Right cardiac atrium (tissue), 5 donors: ENCODE data around the gene TMEM208. TPM values are rescaled to one million over a fixed set of nuclear protein-coding genes. Genes with fewer than 3 reads are reported as not detected.

Experiments
- ATAC-seq, 2 donors: fragments of 200-7000 bp; cut with Tn5 transposase; one replicate each; pipeline versions ENCODE4 v1.8.0 to v1.9.1; 2020; ENCODE audit warnings: moderate library complexity in 2 of 2, mild to moderate bottlenecking in 1 of 2
- DNase-seq, 3 donors: peaks; one replicate each; pipeline ENCODE4 v3.0.0-alpha.2; 2020
- H3K27ac ChIP-seq: one replicate; pipeline ENCODE4 v1.5.1; 2013; ENCODE audit warnings: mild to moderate bottlenecking, low read length, control low read depth, moderate library complexity
- H3K27me3 ChIP-seq: one replicate; pipeline ENCODE4 v1.6.1; 2013; ENCODE audit not compliant: control insufficient read depth, insufficient read depth
- H3K4me1 ChIP-seq: one replicate; pipeline ENCODE4 v1.6.1; 2013; ENCODE audit warnings: low read length; ENCODE audit not compliant: control insufficient read depth, insufficient read depth
- H3K4me3 ChIP-seq: one replicate; pipeline ENCODE4 v1.5.1; 2013; ENCODE audit warnings: low read length, control low read depth
- H3K9me3 ChIP-seq: one replicate; pipeline ENCODE4 v1.6.1; 2013; ENCODE audit warnings: low read length; ENCODE audit not compliant: control insufficient read depth
- WGBS: extraction: QIAGEN DNeasy Blood & Tissue Kit; methylation state at CpG from one replicate; pipeline ENCODE4 v1.1.7; 2013; 5-methylcytosine and 5-hydroxymethylcytosine counted together
- intact Hi-C, 4 donors: fragments of 100-400 bp; cut with DNase I; formaldehyde crosslinking; loops; one replicate each; pipeline versions ENCODE4 v1.11.0 to v1.14.0; 2022 to 2023
- polyA plus RNA-seq: library from polyadenylated mRNA; stranded (reverse); fragments of 200-250 nt; gene quantifications from one replicate; pipeline ENCODE4 v1.2.3, GENCODE V29; 2013
- total RNA-seq, 4 donors: library from RNA; stranded (reverse); fragmentation: NEBNext Ultra II Directional; extraction: Animal tissue kit (Norgen Biotek cat#: 25700); gene quantifications; one replicate each; pipeline ENCODE4 v1.2.1, GENCODE V29; 2021
- donor health status: healthy with polysubstance abuse.
- donor health status: DM: no; HTN: yes; CAD: no.
- donor health status: DM: no; HTN: no; CAD: no.
- donor health status: DM: no; HTN: yes; CAD: no; lungs with severe emphysema.
- donor health status: DM: yes; HTN: yes; CAD: no.

The TMEM208 gene
- total and polyA plus RNA-seq, 5 donors = 15.4 to 43.5 (median 17.2) TPM

DNA sequence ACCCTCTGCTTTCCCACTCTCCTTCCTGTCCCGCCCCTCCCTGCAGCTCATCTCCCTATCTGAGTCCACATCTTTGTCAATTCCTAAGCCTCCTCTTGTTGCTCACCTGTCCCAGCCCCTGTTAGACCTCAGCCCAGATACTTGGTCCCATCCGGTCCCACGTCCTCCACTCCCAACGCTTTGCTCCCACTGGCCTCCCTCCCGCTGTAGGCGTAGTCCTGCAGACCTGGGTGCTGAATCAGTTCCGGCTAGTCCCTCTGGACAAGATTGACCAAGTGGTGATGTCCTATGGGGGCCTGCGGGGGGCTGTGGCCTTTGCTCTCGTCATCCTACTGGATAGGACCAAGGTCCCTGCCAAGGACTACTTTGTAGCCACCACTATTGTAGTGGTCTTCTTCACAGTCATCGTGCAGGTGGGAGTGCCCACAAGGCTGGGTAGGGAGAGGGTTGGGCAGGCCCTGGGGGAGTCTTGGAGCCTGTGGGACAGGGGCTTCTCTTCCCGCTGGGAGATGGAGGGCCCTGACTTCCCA is 29.8 kb downstream of the TMEM208 start:
- intact Hi-C loops = loop anchor here in 1 of 4 donors (10.0 kb wide), 1 partner anchor 138 kb away; the partner anchor contains the start of gene TPPP3
- no peaks in the 10 kb centered on the region for H3K4me1 ChIP-seq
- no peak for ATAC-seq
- WGBS = 96% methylated on average over 11 of the region's 11 CpGs
- H3K4me3 ChIP-seq = no peak overlapping the region
- no peaks in the 10 kb centered on the region for H3K27me3 ChIP-seq
- no peak overlapping the region for H3K27ac ChIP-seq
- DNase-seq = peak in 1 of 3 donors; percentile 4
- H3K9me3 ChIP-seq = no peaks in the 10 kb centered on the region

DNA sequence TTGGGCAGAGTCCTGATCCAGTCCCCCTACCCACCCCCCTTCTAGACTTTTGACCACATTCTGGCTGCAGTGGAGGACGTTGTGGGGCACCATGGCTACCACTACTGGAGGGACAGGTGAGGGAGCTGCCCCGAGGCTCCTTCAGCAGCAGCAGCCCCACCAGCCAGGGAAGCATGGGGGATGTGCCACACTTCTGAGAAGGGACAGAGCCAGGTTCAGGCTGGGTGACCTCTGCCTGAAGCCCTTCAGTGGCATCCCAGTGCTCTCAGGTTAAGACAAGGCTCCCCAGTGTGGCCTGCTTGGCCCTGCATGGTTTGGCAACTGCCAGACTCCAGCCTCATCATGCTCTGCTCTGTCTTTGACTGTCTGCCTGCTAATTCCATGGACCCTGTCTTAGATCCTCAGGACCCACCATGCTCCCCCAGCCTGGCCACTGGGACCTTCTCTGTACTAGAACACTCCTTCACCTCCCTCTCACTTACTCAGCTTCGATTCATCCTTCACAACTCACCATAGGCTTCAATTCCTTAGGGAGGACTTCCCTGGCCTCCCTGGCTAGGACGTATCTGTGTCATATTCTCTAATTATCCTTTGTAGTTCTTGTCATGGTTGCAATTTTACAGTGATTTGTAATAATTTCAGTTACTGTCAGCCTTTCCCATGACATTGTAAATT is 30.7 kb downstream of the TMEM208 start:
- WGBS = 86% methylated on average over 4 of the region's 4 CpGs
- DNase-seq = peak in 1 of 3 donors; percentile 2
- intact Hi-C loops = loop anchor here in 1 of 4 donors (10.0 kb wide), 1 partner anchor 137 kb away; the partner anchor contains the start of gene TPPP3
- no peak overlapping the region for H3K27ac ChIP-seq
- H3K27me3 ChIP-seq = no peaks in the 10 kb centered on the region
- ATAC-seq = no peak
- H3K4me3 ChIP-seq = no peak overlapping the region
- H3K4me1 ChIP-seq = no peaks in the 10 kb centered on the region
- no peaks in the 10 kb centered on the region for H3K9me3 ChIP-seq

DNA sequence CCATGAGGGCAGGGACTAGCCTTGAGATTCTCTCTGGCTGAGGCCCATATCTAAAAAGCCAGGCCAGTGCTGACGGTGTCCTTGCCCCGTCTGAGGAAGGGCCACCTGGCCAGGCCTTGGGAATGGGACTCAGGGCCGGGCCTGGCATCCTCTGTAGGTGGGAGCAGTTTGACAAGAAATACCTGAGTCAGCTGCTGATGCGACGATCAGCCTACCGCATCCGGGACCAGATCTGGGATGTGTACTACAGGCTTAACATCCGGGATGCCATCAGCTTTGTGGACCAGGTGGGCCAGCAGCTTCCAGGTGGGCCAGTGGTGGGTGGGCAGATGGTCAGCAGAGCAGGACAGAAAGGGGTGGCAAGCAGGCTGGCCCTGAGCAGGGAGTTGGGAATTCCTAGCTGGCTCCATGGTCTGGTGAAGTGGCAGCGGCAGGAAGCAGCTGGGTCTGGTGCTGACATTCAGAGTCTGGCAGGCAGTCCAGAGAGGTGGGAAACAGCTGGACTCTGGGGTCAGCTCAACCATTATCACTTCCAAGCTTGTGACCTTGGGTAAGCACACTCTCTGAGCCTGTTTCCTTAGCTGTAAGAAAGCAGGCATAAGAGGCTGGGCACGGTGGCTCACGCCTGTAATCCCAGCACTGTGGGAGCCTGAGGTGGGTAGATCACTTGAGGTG is 31.4 kb downstream of the TMEM208 start:
- no peak overlapping the region for H3K27ac ChIP-seq
- H3K9me3 ChIP-seq = no peaks in the 10 kb centered on the region
- H3K4me3 ChIP-seq = no peak overlapping the region
- no peaks in the 10 kb centered on the region for H3K27me3 ChIP-seq
- peak in 1 of 3 donors; percentile 6 for DNase-seq
- intact Hi-C loops = loop anchor here in 1 of 4 donors (10.0 kb wide), 1 partner anchor 137 kb away; the partner anchor contains the start of gene TPPP3
- no peaks in the 10 kb centered on the region for H3K4me1 ChIP-seq
- no peak for ATAC-seq
- 83% methylated on average over 11 of the region's 11 CpGs for WGBS

- H3K27me3 ChIP-seq = no peaks in the 10 kb centered on the region
- WGBS = 92% methylated on average over 12 of the region's 12 CpGs
- H3K4me3 ChIP-seq = no peak overlapping the region
- no peaks in the 10 kb centered on the region for H3K9me3 ChIP-seq
- intact Hi-C loops = loop anchor here in 2 of 4 donors (10.0 kb wide), 2 partner anchors 135 to 145 kb away; partner anchors contain the start of gene TPPP3 (in 1 of the 2)
- ATAC-seq (no peak), DNase-seq (peak in 1 of 3 donors; percentile 3)
- H3K27ac ChIP-seq = no peak overlapping the region
- no peaks in the 10 kb centered on the region for H3K4me1 ChIP-seq
Measured at GRCh38 chr16:67259705-67260104, 32.8 kb downstream of the TMEM208 start.

DNA sequence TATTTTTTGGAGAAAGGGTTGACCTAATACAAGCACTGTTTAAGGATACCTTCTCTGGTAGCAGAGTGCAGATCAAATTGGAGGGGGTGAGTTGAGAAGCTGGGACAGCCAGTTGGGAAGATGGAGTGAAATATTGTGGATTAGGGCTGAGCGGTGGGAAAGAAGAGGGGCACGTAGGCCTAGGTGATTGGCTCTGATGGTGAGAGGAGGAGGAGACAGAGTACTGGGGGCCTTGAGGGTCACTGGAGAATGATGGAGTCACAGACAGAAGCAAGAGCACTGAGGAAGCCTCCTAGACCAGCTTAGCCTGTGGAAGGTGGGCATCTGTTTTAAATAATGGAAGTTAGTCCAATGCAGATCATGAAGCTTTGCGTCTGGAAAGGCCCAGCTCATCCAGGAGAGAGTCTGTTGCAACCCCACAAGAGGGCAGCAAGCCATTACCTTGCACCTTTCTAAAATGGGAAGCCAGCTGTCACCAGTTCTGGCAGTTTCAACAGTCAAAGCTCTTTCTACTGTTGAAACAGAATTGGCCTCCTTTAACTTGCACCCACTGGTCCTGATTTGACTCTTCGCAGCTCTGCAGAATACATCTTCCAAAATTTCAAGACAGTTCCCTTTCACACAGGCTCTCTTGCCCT is 33.6 kb downstream of the TMEM208 start:
- intact Hi-C loops = loop anchor here in 1 of 4 donors (10.0 kb wide), 1 partner anchor 144 kb away; no protein-coding TSS in a partner anchor
- ATAC-seq (peak; percentile 53 to 64), DNase-seq (peak in 1 of 3 donors; percentile 24)
- Histone ChIP-seq H3K27ac (no peak overlapping the region), H3K4me3 (no peak overlapping the region), H3K9me3 (no peaks in the 10 kb centered on the region), H3K4me1 (no peaks in the 10 kb centered on the region), H3K27me3 (no peaks in the 10 kb centered on the region)
- 59% methylated on average over 4 of the region's 4 CpGs for WGBS

- H3K9me3 ChIP-seq = no peaks in the 10 kb centered on the region
- peaks cover under 1% of the 10 kb centered on the region for H3K4me1 ChIP-seq
- H3K27ac ChIP-seq = no peak overlapping the region
- no peak overlapping the region for H3K4me3 ChIP-seq
- 82% methylated on average over 3 of the region's 3 CpGs for WGBS
- no peak for ATAC-seq
- intact Hi-C loops = loop anchor here in 1 of 4 donors (10.0 kb wide), 1 partner anchor 142 kb away; no protein-coding TSS in a partner anchor
- H3K27me3 ChIP-seq = no peaks in the 10 kb centered on the region
- no peak for DNase-seq
Measured at GRCh38 chr16:67263201-67263600, 36.3 kb downstream of the TMEM208 start.

GRCh38 chr16:67264277-67264676 is 37.3 kb downstream of the TMEM208 start:
- H3K4me3 ChIP-seq = no peak overlapping the region
- 74% methylated on average over 9 of the region's 9 CpGs for WGBS
- H3K27ac ChIP-seq = no peak overlapping the region
- DNase-seq = peak in 2 of 3 donors; percentile 8 to 38
- intact Hi-C loops = loop anchor here in 1 of 4 donors (10.0 kb wide), 1 partner anchor 141 kb away; no protein-coding TSS in a partner anchor
- no peaks in the 10 kb centered on the region for H3K9me3 ChIP-seq
- ATAC-seq = no peak
- peaks cover 4% of the 10 kb centered on the region for H3K4me1 ChIP-seq
- no peaks in the 10 kb centered on the region for H3K27me3 ChIP-seq

DNA sequence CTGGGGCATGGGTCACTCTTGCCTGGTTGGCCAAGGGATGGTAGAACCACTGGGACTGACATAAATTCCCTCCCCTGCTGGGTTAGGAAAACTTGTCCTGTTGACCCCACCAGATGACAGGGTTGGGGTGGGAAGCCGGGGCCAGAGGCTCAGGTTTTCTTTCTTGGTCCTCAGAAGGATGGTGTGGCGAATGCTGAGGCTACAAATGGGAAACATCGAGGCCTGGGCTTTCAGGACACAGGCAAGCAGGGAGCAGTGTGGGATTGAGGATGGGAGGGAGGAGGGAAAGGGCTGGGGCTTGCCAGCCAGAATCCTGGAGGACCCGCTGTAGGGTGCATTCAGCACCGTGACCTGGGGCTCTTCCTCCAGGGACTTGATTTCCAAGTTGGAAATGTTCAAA is 37.9 kb downstream of the TMEM208 start:
- ATAC-seq (no peak), DNase-seq (peak in 1 of 3 donors; percentile 2)
- no peak overlapping the region for H3K4me3 ChIP-seq
- H3K9me3 ChIP-seq = no peaks in the 10 kb centered on the region
- H3K27me3 ChIP-seq = no peaks in the 10 kb centered on the region
- intact Hi-C loops = loop anchor here in 1 of 4 donors (10.0 kb wide), 1 partner anchor 140 kb away; no protein-coding TSS in a partner anchor
- H3K27ac ChIP-seq = no peak overlapping the region
- H3K4me1 ChIP-seq = peaks cover 4% of the 10 kb centered on the region
- WGBS = 86% methylated on average over 5 of the region's 5 CpGs

- DNase-seq (peak in 1 of 3 donors; percentile 2), ATAC-seq (no peak)
- 66% methylated on average over 8 of the region's 8 CpGs for WGBS
- intact Hi-C loops = loop anchor here in 1 of 4 donors (10.0 kb wide), 1 partner anchor 139 kb away; no protein-coding TSS in a partner anchor
- no peak overlapping the region for H3K27ac ChIP-seq
- H3K4me1 ChIP-seq = peaks cover 4% of the 10 kb centered on the region
- H3K4me3 ChIP-seq = no peak overlapping the region
- H3K27me3 ChIP-seq = no peaks in the 10 kb centered on the region
- H3K9me3 ChIP-seq = no peaks in the 10 kb centered on the region
Measured at GRCh38 chr16:67265834-67266233, 38.9 kb downstream of the TMEM208 start.

DNA sequence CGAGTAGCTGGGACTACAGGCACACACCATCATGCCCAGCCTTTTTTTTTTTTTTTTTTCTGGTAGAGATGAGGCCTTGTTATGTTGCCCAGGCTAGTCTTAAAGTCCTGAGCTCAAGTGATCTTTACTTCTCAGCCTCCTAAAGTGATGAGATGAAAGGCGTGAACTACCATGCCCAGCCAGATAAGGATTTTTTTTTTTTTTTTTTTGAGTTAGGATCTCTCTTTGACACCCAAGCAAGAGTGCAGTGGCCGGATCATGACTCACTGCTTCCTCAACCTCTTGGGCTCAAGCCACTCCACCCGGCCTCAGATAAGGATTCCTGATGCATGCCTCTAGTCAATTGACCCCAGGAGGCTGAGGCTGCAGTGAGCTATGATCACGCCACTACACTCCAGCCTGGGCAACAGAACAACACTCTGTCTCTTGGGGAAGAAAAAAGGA is 41.2 kb downstream of the TMEM208 start:
- 31% methylated on average over 5 of the region's 5 CpGs for WGBS
- H3K4me3 ChIP-seq = no peak overlapping the region
- DNase-seq (peak; percentile 86 to 89 (median 88)), ATAC-seq (peak; percentile 93 to 95)
- H3K27me3 ChIP-seq = no peaks in the 10 kb centered on the region
- intact Hi-C loops = loop anchor here in 1 of 4 donors (10.0 kb wide), 1 partner anchor 137 kb away; no protein-coding TSS in a partner anchor
- H3K4me1 ChIP-seq = peaks cover 4% of the 10 kb centered on the region
- H3K9me3 ChIP-seq = no peaks in the 10 kb centered on the region
- no peak overlapping the region for H3K27ac ChIP-seq
